HFFc6 (cell line): Measurements from ENCODE around the gene ADGRF1. TPM values are rescaled to one million over a fixed set of nuclear protein-coding genes. Genes with fewer than 3 reads are reported as not detected.

Experiments
- DNase-seq: peaks from one replicate; pipeline ENCODE4 v3.0.0-alpha.2; 2018
- H3K27ac Mint-ChIP-seq: 2 replicates; pipeline ENCODE4 v1.8.0; 2020; ENCODE audit warnings: mild to moderate bottlenecking, mixed read lengths
- H3K27me3 Mint-ChIP-seq: 2 replicates; pipeline ENCODE4 v1.8.0; 2021; ENCODE audit warnings: mild to moderate bottlenecking, moderate library complexity, mixed read lengths; ENCODE audit not compliant: insufficient read depth
- H3K36me3 Mint-ChIP-seq: 2 replicates; pipeline ENCODE4 v1.8.0; 2021; ENCODE audit warnings: low read depth, mixed read lengths
- H3K4me1 Mint-ChIP-seq: 2 replicates; pipeline ENCODE4 v1.8.0; 2020; ENCODE audit warnings: low read depth, mixed read lengths
- H3K4me3 Mint-ChIP-seq: 2 replicates; pipeline ENCODE4 v1.8.0; 2020; ENCODE audit warnings: mild to moderate bottlenecking, moderate library complexity, mixed read lengths
- H3K9me3 Mint-ChIP-seq: 2 replicates; pipeline ENCODE4 v1.8.0; 2020; ENCODE audit warnings: mild to moderate bottlenecking, mixed read lengths
- CTCF ChIP-seq: fragments of 200-600 bp; sonication (generic); IDR thresholded peaks from 2 replicates; pipeline ENCODE4 v1.5.0; 2021; ENCODE audit warnings: antibody characterized with exemption, mild to moderate bottlenecking
- total RNA-seq, 6 experiments: library from RNA; stranded (reverse); fragmentation: NEBNext Ultra II Directional; extraction: Animal tissue kit (Norgen Biotek cat#: 25700); gene quantifications; 2 replicates in 1 of 6; 3 replicates in 5 of 6; pipeline ENCODE4 v1.2.3, GENCODE V29; 2021

Gene ADGRF1
- total RNA-seq, 6 experiments from 2014 or later: not detected

DNA sequence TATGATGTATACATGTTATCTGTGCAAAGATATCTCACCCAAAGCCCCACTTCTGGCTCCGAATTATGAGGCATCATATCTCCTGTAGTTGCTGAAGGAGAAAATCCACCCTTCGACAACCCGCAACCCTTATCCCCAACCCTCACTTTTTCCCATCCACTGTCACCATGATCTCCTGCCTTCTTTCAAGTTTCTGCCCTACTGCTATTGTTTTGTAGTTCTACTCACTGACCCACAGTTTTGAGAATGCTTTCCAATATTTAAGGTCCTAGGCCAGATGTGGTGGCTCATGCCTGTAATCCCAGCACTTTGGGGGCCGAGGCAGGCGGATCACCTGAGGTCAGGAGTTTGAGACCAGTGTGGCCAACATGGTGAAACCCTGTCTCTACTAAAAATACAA lies 22.2 kb downstream of the ADGRF1 start:
- Mint-ChIP-seq H3K4me1 (no peaks in the 10 kb centered on the region; the same call in 1 of the 2 replicates), H3K27ac (no peak overlapping the region), H3K36me3 (no peaks in the 10 kb centered on the region), H3K27me3 (peaks cover 11% of the 10 kb centered on the region; the same call in 1 of the 2 replicates), H3K4me3 (no peak overlapping the region), H3K9me3 (no peaks in the 10 kb centered on the region; the same call in 1 of the 2 replicates)
- DNase-seq: no peak
- TF ChIP-seq CTCF: no peak

- Mint-ChIP-seq H3K36me3 (no peaks in the 10 kb centered on the region), H3K9me3 (peaks cover 3% of the 10 kb centered on the region; the same call in 1 of the 2 replicates), H3K4me3 (no peak overlapping the region), H3K4me1 (no peaks in the 10 kb centered on the region; the same call in 1 of the 2 replicates), H3K27ac (no peak overlapping the region), H3K27me3 (peaks cover 14% of the 10 kb centered on the region)
- TF ChIP-seq CTCF: no peak
- no peak for DNase-seq
These were observed 25.2 kb downstream of the ADGRF1 start for GRCh38 chr6:47016909-47017308.

- Mint-ChIP-seq H3K27me3 (peaks cover 14% of the 10 kb centered on the region), H3K27ac (no peak overlapping the region), H3K9me3 (peaks cover 3% of the 10 kb centered on the region; the same call in 1 of the 2 replicates), H3K4me3 (no peak overlapping the region), H3K4me1 (no peaks in the 10 kb centered on the region; the same call in 1 of the 2 replicates), H3K36me3 (no peaks in the 10 kb centered on the region)
- DNase-seq: no peak
- TF ChIP-seq CTCF: no peak
These were observed 25.9 kb downstream of the ADGRF1 start for GRCh38 chr6:47016261-47016660.

- H3K9me3 Mint-ChIP-seq: peaks cover 3% of the 10 kb centered on the region; the same call in 1 of the 2 replicates
- no peak for TF ChIP-seq CTCF
- no peak overlapping the region for H3K27ac Mint-ChIP-seq
- H3K36me3 Mint-ChIP-seq: no peaks in the 10 kb centered on the region
- peaks cover 14% of the 10 kb centered on the region for H3K27me3 Mint-ChIP-seq
- no peak overlapping the region for H3K4me3 Mint-ChIP-seq
- no peak for DNase-seq
- H3K4me1 Mint-ChIP-seq: no peaks in the 10 kb centered on the region; the same call in 1 of the 2 replicates
These were observed 27.7 kb downstream of the ADGRF1 start for GRCh38 chr6:47014401-47014800.

GRCh38 chr6:47009583-47009982 lies 32.5 kb downstream of the ADGRF1 start:
- Mint-ChIP-seq H3K9me3 (peaks cover 3% of the 10 kb centered on the region; the same call in 1 of the 2 replicates), H3K27me3 (peaks cover 9% of the 10 kb centered on the region), H3K4me1 (no peaks in the 10 kb centered on the region; the same call in 1 of the 2 replicates), H3K4me3 (no peak overlapping the region), H3K36me3 (no peaks in the 10 kb centered on the region), H3K27ac (no peak overlapping the region)
- no peak for DNase-seq
- no peak; the same call in 1 of the 2 replicates for TF ChIP-seq CTCF

DNA sequence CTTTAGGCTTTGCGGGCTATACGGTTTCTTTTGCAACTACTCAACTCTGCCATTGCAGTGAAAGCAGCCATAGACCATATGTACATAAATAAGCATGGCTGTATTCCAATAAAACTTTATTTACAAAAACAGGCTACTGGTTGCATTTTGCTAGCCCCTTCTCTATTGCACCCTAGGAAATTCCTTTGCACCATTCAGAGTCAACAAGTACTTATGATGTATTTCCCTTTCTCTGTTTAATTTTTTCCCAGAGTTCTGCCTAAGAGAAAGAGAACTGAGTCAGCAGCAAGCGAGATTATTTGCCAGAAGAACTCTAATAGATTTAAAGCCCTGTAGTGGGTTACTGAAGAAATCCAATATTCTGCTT lies 33.8 kb downstream of the ADGRF1 start:
- H3K27me3 Mint-ChIP-seq: peaks cover 7% of the 10 kb centered on the region; the same call in 1 of the 2 replicates
- peaks cover 4% of the 10 kb centered on the region; the same call in 1 of the 2 replicates for H3K9me3 Mint-ChIP-seq
- no peak overlapping the region for H3K27ac Mint-ChIP-seq
- no peak overlapping the region for H3K4me3 Mint-ChIP-seq
- H3K36me3 Mint-ChIP-seq: no peaks in the 10 kb centered on the region
- H3K4me1 Mint-ChIP-seq: no peaks in the 10 kb centered on the region; the same call in 1 of the 2 replicates
- no peak for DNase-seq
- no peak for TF ChIP-seq CTCF
